HepG2 (cell line): ENCODE data around the gene SLC38A2. TPM values are rescaled to one million over a fixed set of nuclear protein-coding genes. Genes with fewer than 3 reads are reported as not detected.

Source experiments
- ATAC-seq: fragments of 200-7000 bp; cut with Tn5 transposase; 3 replicates; pipeline ENCODE4 v1.9.1; 2020; ENCODE audit warnings: mild to moderate bottlenecking, moderate library complexity
- BruUV-seq: library from RNA; stranded (reverse); fragments of 400-500 nt; replicated peaks from 2 replicates; lab custom pipeline; 2021; lab: Mats Ljungman, UMichigan
- CTCF ChIA-PET: fragments of 300-600 bp; formaldehyde crosslinking; extraction: SDS; loops from one replicate; lab custom pipeline; 2021; ENCODE audit warnings: low total read pairs, inconsistent platforms, low intra/inter-chr PET ratio; lab: Yijun Ruan, JAX
- POLR2A ChIA-PET: fragments of 350-600 bp; sonication (Branson Sonifier 250); formaldehyde crosslinking; loops from one replicate; lab custom pipeline; 2020; ENCODE audit warnings: antibody characterized with exemption, inconsistent platforms; lab: Yijun Ruan, JAX
- DNase-seq: peaks from one replicate; pipeline ENCODE4 v3.0.0-alpha.2; 2015; ENCODE audit warnings: low spot score
- FAIRE-seq: peaks from 3 replicates; lab custom pipeline; 2011; peaks lifted over from hg19 to GRCh38; lab: Jason Lieb, UNC
- H2AFZ ChIP-seq: one replicate; pipeline ENCODE4 v1.6.1; 2011; ENCODE audit warnings: low read length, inconsistent platforms
- H3K27ac ChIP-seq: fragments of 300-600 bp; 3 replicates; pipeline ENCODE4 v1.8.0; 2011; ENCODE audit warnings: mixed run types, mild to moderate bottlenecking, mixed read lengths, low read length, inconsistent platforms; ENCODE audit not compliant: insufficient read depth; ENCODE audit errors: extremely low read length
- H3K27me3 ChIP-seq, 2 experiments: fragments of 200-600 bp in 1 of 2; 2 replicates in 1 of 2; 3 replicates in 1 of 2; pipeline versions ENCODE4 v1.6.0 to v1.8.0; 2011; ENCODE audit warnings: low read length in 2 of 2, mild to moderate bottlenecking in 2 of 2, moderate library complexity in 2 of 2, inconsistent platforms in 1 of 2; ENCODE audit not compliant: insufficient read depth in 2 of 2, control insufficient read depth in 1 of 2
- H3K36me3 ChIP-seq, 2 experiments: fragments of 200-600 bp in 1 of 2; replicated peaks in 1 of 2; 2 replicates in 1 of 2; 3 replicates in 1 of 2; pipeline versions ENCODE4 v1.5.1 to v1.8.0; 2011; ENCODE audit warnings: low read length in 2 of 2, inconsistent platforms in 1 of 2; ENCODE audit not compliant: insufficient read depth in 2 of 2, control insufficient read depth in 1 of 2
- H3K4me1 ChIP-seq: 2 replicates; pipeline ENCODE4 v1.5.1; 2012; ENCODE audit warnings: low read length, inconsistent platforms; ENCODE audit not compliant: insufficient read depth
- H3K4me2 ChIP-seq: 2 replicates; pipeline ENCODE4 v1.6.0; 2011; ENCODE audit warnings: low read depth, low read length, inconsistent platforms
- H3K4me3 ChIP-seq, 3 experiments: fragments of 200-600 bp in 1 of 3; sonication (generic), shearing (Covaris generic) in 1 of 3; replicated peaks in 1 of 3; 2 replicates each; pipeline ENCODE4 v1.5.1; 2011 to 2016; ENCODE audit warnings: low read length in 3 of 3, inconsistent platforms in 2 of 3, low read depth in 2 of 3, mild to moderate bottlenecking in 2 of 3, control low read depth in 1 of 3, mixed read lengths in 1 of 3; ENCODE audit not compliant: insufficient read depth in 1 of 3
- H3K79me2 ChIP-seq: one replicate; pipeline ENCODE4 v1.6.1; 2011; ENCODE audit warnings: low read length, inconsistent platforms; ENCODE audit not compliant: insufficient read depth
- H3K9ac ChIP-seq: 2 replicates; pipeline ENCODE4 v1.6.0; 2011; ENCODE audit warnings: mild to moderate bottlenecking, low read depth, low read length, inconsistent platforms; ENCODE audit not compliant: insufficient read depth
- H3K9me3 ChIP-seq: 2 replicates; pipeline ENCODE4 v1.5.1; 2012; ENCODE audit warnings: mild to moderate bottlenecking, low read length
- H4K20me1 ChIP-seq: 2 replicates; pipeline ENCODE4 v1.6.0; 2011; ENCODE audit warnings: inconsistent platforms, mild to moderate bottlenecking, low read length, moderate library complexity; ENCODE audit not compliant: insufficient read depth
- ATF7-NPFF ChIP-seq: sonication (generic); formaldehyde crosslinking; IDR thresholded peaks from 2 replicates; pipeline ENCODE4 v1.8.1; 2023; ENCODE audit warnings: mild to moderate bottlenecking, low read depth, missing genetic modification reagents, moderate library complexity
- CREM ChIP-seq, 2 experiments: sonication (generic) in 1 of 2; formaldehyde crosslinking in 1 of 2; IDR thresholded peaks; 2 replicates each; pipeline versions ENCODE4 v1.4.0 to v1.6.1; 2016 to 2020; ENCODE audit warnings: antibody characterized with exemption in 1 of 2, mild to moderate bottlenecking in 1 of 2, missing genetic modification reagents in 1 of 2
- FOXP4 ChIP-seq: sonication (generic); formaldehyde crosslinking; IDR thresholded peaks from 2 replicates; pipeline ENCODE4 v1.4.0; 2020; ENCODE audit warnings: missing genetic modification reagents
- RARA ChIP-seq: IDR thresholded peaks from 2 replicates; pipeline ENCODE4 v1.6.1; 2016; ENCODE audit warnings: missing genetic modification reagents, missing compliant biosample characterization
- RBFOX2 ChIP-seq: fragments of 200-400 bp; formaldehyde crosslinking; IDR thresholded peaks from 2 replicates; pipeline ENCODE4 v1.6.1; 2017; ENCODE audit warnings: low read depth, mild to moderate bottlenecking, low read length
- RNF2 ChIP-seq: fragments of 450-650 bp; conservative IDR thresholded peaks from 2 replicates; pipeline ENCODE4 v1.6.1; 2016; ENCODE audit warnings: low read depth
- SIN3A ChIP-seq: IDR thresholded peaks from 2 replicates; pipeline ENCODE4 v1.6.1; 2011; ENCODE audit warnings: low read depth, mild to moderate bottlenecking, control low read depth, low read length, borderline replicate concordance
- TRAFD1 ChIP-seq: sonication (generic); formaldehyde crosslinking; IDR thresholded peaks from 2 replicates; pipeline ENCODE4 v1.5.1; 2020; ENCODE audit warnings: missing genetic modification reagents, mild to moderate bottlenecking, borderline replicate concordance
- ZNF12 ChIP-seq: sonication (generic); formaldehyde crosslinking; IDR thresholded peaks from 2 replicates; pipeline ENCODE4 v1.5.0; 2020; ENCODE audit warnings: missing genetic modification reagents
- ZNF274 ChIP-seq: sonication (generic); formaldehyde crosslinking; IDR thresholded peaks from 2 replicates; pipeline ENCODE4 v1.5.1; 2020; ENCODE audit warnings: mild to moderate bottlenecking, missing genetic modification reagents
- ZNF7 ChIP-seq: IDR thresholded peaks from 2 replicates; pipeline ENCODE4 v1.6.1; 2016; ENCODE audit warnings: missing biosample characterization, missing genetic modification reagents
- WGBS: methylation state at CpG from one replicate; pipeline ENCODE4 v1.1.6; 2017; ENCODE audit warnings: low lambda C conversion rate; 5-methylcytosine and 5-hydroxymethylcytosine counted together
- in situ Hi-C: cut with HindIII; loops from 2 replicates; pipeline ENCODE4 v1.10.0; 2017; ENCODE audit warnings: low pct_unique_long_range_greater_than_20kb; ENCODE audit not compliant: extremely low pct_ligation_motif_present
- intact Hi-C: fragments of 100-400 bp; cut with micrococcal nuclease; formaldehyde crosslinking; loops from one replicate; pipeline ENCODE4 v1.10.0; 2022; ENCODE audit not compliant: unreplicated experiment
- polyA plus RNA-seq, 8 experiments: library from polyadenylated mRNA; depleted of rRNA in 3 of 8; stranded (reverse) in 7 of 8; unstranded in 1 of 8; fragments of >200 nt; fragmentation: Illumina TruSeq in 4 of 8; extraction: Trizol in 4 of 8; gene quantifications; 2 replicates each; pipeline versions ENCODE4 v1.2.1 to v1.2.3, GENCODE V29; 2011 to 2016; ENCODE audit warnings: low read depth in 4 of 8, missing spikeins in 1 of 8, mixed read lengths in 1 of 8; ENCODE audit not compliant: insufficient read depth in 1 of 8
- total RNA-seq, 5 experiments: library from RNA; depleted of rRNA; stranded (reverse); fragments of >200 nt; fragmentation: Illumina TruSeq; extraction: Trizol; gene quantifications; 2 replicates each; pipeline ENCODE4 v1.2.3, GENCODE V29; 2016; ENCODE audit warnings: low read depth in 1 of 5

SLC38A2 gene
- total and polyA plus RNA-seq, 2 of the 13 experiments (the other 11 are each of a cell fraction or from before 2014, with no cell fraction given) = 368 to 880 TPM

GRCh38 chr12:46391630-46392029 is 19.1 kb upstream of the SLC38A2 start:
- ChIA-PET POLR2A (interaction anchor here (1.1 to 1.3 kb wide), 2 partner anchors 9 to 18 kb away, joined by 3 to 4 read pairs; no protein-coding TSS in a partner anchor), CTCF (no interaction called here)
- in situ Hi-C loops = no loop called here

GRCh38 chr12:46390881-46391280 is 18.3 kb upstream of the SLC38A2 start:
- H3K36me3 ChIP-seq = no peaks in the 10 kb centered on the region
- ATAC-seq (peak; percentile 73), DNase-seq (peak; percentile 57), FAIRE-seq (no peak)
- no peaks in the 10 kb centered on the region for H3K27me3 ChIP-seq
- ChIA-PET POLR2A (interaction anchor here (1.0 to 1.3 kb wide), 4 partner anchors 10 to 102 kb away, joined by 3 to 4 read pairs (median 4); no protein-coding TSS in a partner anchor), CTCF (no interaction called here)
- H3K79me2 ChIP-seq = no peaks in the 10 kb centered on the region
- H3K4me2 ChIP-seq = peak overlapping the region; percentile 54
- peaks cover 78% of the 10 kb centered on the region for H3K4me1 ChIP-seq
- peak overlapping the region; percentile 56 for H3K9ac ChIP-seq
- no peaks in the 10 kb centered on the region for H4K20me1 ChIP-seq
- no peaks in the 10 kb centered on the region for H3K9me3 ChIP-seq
- peak overlapping the region; percentile 20 for H2AFZ ChIP-seq
- no TSS peak for BruUV-seq
- intact Hi-C loops = loop anchor here (1.0 kb wide), 1 partner anchor 39 kb away; no protein-coding TSS in a partner anchor
- peak overlapping the region; percentile 64 for H3K27ac ChIP-seq
- in situ Hi-C loops = no loop called here
- WGBS = 25% methylated on average over 4 of the region's 4 CpGs
- H3K4me3 ChIP-seq = peak overlapping the region in 2 of 3 experiments; percentile 16 to 27; a peak in 1 of 6 replicates
- TF ChIP-seq RNF2 (no peak), FOXP4 (0 out of 2 replicates have a peak, but pooled peaks have one; percentile 11), ATF7-NPFF (no peak), TRAFD1 (no peak), RARA (CRISPR knock-in tag) (no peak), ZNF12 (CRISPR knock-in tag) (no peak), CREM (IDR thresholded peaks at IDR 0.05) (no peak), CREM (CRISPR knock-in tag; IDR thresholded peaks at IDR 0.05) (no peak), ZNF7 (CRISPR knock-in tag) (no peak), ZNF274 (CRISPR knock-in tag) (no peak)

More at GRCh38 chr12:46391630-46392029, 19.1 kb upstream of the SLC38A2 start:
- TF ChIP-seq SIN3A (no peak), RBFOX2 (0 out of 2 replicates have a peak, but pooled peaks have one; percentile 20)
- Histone ChIP-seq H3K9me3 (no peaks in the 10 kb centered on the region), H3K27me3 (no peaks in the 10 kb centered on the region), H4K20me1 (no peaks in the 10 kb centered on the region), H3K36me3 (no peaks in the 10 kb centered on the region), H3K4me3 (no peak overlapping the region; a peak in 1 of 6 replicates), H3K4me2 (peak overlapping the region; percentile 54), H3K4me1 (peaks cover 71% of the 10 kb centered on the region), H3K9ac (no peak overlapping the region), H2AFZ (no peak overlapping the region), H3K27ac (peak overlapping the region; percentile 64), H3K79me2 (no peaks in the 10 kb centered on the region)
- no TSS peak for BruUV-seq
- DNase-seq = no peak
- intact Hi-C loops = loop anchor here (1.0 kb wide), 1 partner anchor 39 kb away; no protein-coding TSS in a partner anchor
- WGBS = 97% methylated on average over 1 of the region's 1 CpG
- no peak for FAIRE-seq
- ATAC-seq = no peak
